ENCODE measurements around the gene CHST10. TPM values are rescaled to one million over a fixed set of nuclear protein-coding genes. Genes with fewer than 3 reads are reported as not detected.

CHST10 gene
- polyA plus RNA-seq, 1 donor from 2014 or later = 76.1 TPM

DNA sequence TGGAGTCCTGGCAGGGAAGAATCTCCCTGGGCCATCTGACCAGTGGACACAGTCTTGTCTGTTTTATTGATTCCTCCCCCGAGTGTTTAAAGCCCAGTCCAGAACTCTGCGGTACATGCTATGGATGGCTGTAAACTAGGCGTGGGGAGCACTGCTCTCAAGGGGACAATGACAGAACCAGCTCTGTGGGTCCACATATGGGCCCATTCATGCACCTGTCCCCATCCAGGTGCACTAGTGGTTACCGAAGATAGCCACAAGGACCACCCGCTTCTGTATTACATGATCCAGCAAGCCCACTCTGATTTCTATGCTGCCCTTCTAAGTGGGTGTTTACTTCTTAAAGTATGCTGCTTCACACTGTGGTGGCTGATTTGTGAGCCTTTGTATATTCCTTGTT is 21.0 kb downstream of the CHST10 start:
- peaks cover 5% of the 10 kb centered on the region for H3K36me3 ChIP-seq (ENCODE audit: insufficient read depth, low read length)
- H3K4me3 ChIP-seq (ENCODE audit: low read length) = no peak overlapping the region
- H3K9me3 ChIP-seq (ENCODE audit: low read length) = no peaks in the 10 kb centered on the region
- H3K79me2 ChIP-seq (replicated peaks; ENCODE audit: insufficient read depth, low read length) = no peaks in the 10 kb centered on the region
- H3F3A ChIP-seq (ENCODE audit: insufficient read depth, low read length, poor library complexity, severe bottlenecking) = no peaks in the 10 kb centered on the region
- H3K4me2 ChIP-seq (ENCODE audit: low read length) = no peak overlapping the region
- no peaks in the 10 kb centered on the region for H3K9me2 ChIP-seq (ENCODE audit: insufficient read depth, low read length)
- no peaks in the 10 kb centered on the region for H3K27me3 ChIP-seq (ENCODE audit: insufficient read depth, low read depth, low read length)
- TF ChIP-seq TAF1 (IDR thresholded peaks at IDR 0.05; ENCODE audit: low read depth) = no peak
- TF ChIP-seq, protein P1, sequence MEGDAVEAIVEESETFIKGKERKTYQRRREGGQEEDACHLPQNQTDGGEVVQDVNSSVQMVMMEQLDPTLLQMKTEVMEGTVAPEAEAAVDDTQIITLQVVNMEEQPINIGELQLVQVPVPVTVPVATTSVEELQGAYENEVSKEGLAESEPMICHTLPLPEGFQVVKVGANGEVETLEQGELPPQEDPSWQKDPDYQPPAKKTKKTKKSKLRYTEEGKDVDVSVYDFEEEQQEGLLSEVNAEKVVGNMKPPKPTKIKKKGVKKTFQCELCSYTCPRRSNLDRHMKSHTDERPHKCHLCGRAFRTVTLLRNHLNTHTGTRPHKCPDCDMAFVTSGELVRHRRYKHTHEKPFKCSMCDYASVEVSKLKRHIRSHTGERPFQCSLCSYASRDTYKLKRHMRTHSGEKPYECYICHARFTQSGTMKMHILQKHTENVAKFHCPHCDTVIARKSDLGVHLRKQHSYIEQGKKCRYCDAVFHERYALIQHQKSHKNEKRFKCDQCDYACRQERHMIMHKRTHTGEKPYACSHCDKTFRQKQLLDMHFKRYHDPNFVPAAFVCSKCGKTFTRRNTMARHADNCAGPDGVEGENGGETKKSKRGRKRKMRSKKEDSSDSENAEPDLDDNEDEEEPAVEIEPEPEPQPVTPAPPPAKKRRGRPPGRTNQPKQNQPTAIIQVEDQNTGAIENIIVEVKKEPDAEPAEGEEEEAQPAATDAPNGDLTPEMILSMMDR (IDR thresholded peaks at IDR 0.05; ENCODE audit: poor library complexity, severe bottlenecking) = no peak
- H2AFZ ChIP-seq (ENCODE audit: low read depth, low read length) = no peak overlapping the region
- no peaks in the 10 kb centered on the region for H4K20me1 ChIP-seq (ENCODE audit: insufficient read depth)
- no peak overlapping the region for H3K27ac ChIP-seq (ENCODE audit: low read length)
- no peak overlapping the region for H3K9ac ChIP-seq (ENCODE audit: low read length)

DNA sequence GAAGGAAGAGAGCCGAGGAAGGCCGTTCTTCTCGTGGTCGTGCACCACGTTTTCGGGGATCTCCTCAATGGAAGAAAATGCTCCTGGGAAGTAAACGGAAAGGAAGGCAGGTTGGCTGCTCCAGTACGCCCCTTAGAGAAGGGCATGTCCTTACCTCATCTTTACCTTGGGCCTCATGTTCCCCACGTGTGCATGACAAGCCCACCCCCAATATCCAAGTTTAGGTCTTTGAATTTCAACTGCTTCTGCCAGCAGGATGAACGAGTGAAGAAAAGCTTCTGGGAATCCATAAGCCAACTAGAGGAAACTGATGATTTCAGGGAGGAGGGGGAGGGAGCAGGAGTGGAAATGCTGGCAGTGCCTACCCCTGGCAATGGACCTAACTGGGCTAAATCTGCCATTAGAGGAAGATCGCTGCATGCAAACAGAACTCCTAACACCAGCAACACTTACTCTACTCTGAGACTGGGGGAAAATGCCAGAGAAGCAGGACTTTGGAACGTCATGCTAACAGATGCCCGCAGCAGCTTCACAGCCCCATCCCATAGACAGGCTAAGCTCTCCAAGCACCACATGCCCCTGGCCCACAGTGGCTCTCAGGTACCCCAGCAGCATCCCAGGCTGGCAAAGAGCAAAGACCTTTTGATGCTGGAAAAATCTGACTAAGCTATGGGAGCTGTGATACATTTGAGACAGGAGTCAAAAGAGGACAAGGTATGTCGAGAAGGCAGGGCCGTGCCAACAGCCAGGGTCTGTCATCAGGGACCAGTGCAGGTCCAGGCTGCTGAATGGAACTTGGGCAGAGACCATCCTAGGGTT is 21.7 kb downstream of the CHST10 start:
- Histone ChIP-seq H3F3A (ENCODE audit: insufficient read depth, low read length, poor library complexity, severe bottlenecking) (no peaks in the 10 kb centered on the region), H3K4me3 (ENCODE audit: low read length) (no peak overlapping the region), H3K79me2 (replicated peaks; ENCODE audit: insufficient read depth, low read length) (no peaks in the 10 kb centered on the region), H3K9me3 (ENCODE audit: low read length) (no peaks in the 10 kb centered on the region), H3K9ac (ENCODE audit: low read length) (no peak overlapping the region), H3K4me2 (ENCODE audit: low read length) (no peak overlapping the region), H3K27ac (ENCODE audit: low read length) (no peak overlapping the region), H3K36me3 (ENCODE audit: insufficient read depth, low read length) (no peaks in the 10 kb centered on the region), H4K20me1 (ENCODE audit: insufficient read depth) (no peaks in the 10 kb centered on the region), H3K27me3 (ENCODE audit: insufficient read depth, low read depth, low read length) (no peaks in the 10 kb centered on the region), H3K9me2 (ENCODE audit: insufficient read depth, low read length) (no peaks in the 10 kb centered on the region), H2AFZ (ENCODE audit: low read depth, low read length) (no peak overlapping the region)
- TF ChIP-seq, protein P1 (IDR thresholded peaks at IDR 0.05; ENCODE audit: poor library complexity, severe bottlenecking) = no peak
- TF ChIP-seq, protein P2, sequence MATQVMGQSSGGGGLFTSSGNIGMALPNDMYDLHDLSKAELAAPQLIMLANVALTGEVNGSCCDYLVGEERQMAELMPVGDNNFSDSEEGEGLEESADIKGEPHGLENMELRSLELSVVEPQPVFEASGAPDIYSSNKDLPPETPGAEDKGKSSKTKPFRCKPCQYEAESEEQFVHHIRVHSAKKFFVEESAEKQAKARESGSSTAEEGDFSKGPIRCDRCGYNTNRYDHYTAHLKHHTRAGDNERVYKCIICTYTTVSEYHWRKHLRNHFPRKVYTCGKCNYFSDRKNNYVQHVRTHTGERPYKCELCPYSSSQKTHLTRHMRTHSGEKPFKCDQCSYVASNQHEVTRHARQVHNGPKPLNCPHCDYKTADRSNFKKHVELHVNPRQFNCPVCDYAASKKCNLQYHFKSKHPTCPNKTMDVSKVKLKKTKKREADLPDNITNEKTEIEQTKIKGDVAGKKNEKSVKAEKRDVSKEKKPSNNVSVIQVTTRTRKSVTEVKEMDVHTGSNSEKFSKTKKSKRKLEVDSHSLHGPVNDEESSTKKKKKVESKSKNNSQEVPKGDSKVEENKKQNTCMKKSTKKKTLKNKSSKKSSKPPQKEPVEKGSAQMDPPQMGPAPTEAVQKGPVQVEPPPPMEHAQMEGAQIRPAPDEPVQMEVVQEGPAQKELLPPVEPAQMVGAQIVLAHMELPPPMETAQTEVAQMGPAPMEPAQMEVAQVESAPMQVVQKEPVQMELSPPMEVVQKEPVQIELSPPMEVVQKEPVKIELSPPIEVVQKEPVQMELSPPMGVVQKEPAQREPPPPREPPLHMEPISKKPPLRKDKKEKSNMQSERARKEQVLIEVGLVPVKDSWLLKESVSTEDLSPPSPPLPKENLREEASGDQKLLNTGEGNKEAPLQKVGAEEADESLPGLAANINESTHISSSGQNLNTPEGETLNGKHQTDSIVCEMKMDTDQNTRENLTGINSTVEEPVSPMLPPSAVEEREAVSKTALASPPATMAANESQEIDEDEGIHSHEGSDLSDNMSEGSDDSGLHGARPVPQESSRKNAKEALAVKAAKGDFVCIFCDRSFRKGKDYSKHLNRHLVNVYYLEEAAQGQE (IDR thresholded peaks at IDR 0.05; ENCODE audit: borderline replicate concordance) = no peak
- no peak for TF ChIP-seq MXI1 (conservative IDR thresholded peaks at IDR 0.05; ENCODE audit: poor library complexity, severe bottlenecking)
- TF ChIP-seq SMC3 (conservative IDR thresholded peaks at IDR 0.05; ENCODE audit: poor library complexity) = no peak
- TF ChIP-seq EP300 (conservative IDR thresholded peaks at IDR 0.05; ENCODE audit: poor library complexity, severe bottlenecking) = no peak
- TF ChIP-seq TAF1 (IDR thresholded peaks at IDR 0.05; ENCODE audit: low read depth) = no peak
- TF ChIP-seq RAD21 (conservative IDR thresholded peaks at IDR 0.05) = no peak
- no peak for TF ChIP-seq EZH2 (IDR thresholded peaks at IDR 0.05; ENCODE audit: borderline replicate concordance, insufficient read depth, low read length, poor library complexity, severe bottlenecking)
- TF ChIP-seq POLR2AphosphoS5 (IDR thresholded peaks at IDR 0.05) = no peak

All from neural cell (in vitro differentiated cells).